ENCODE results near the gene RBBP8NL.

- TF ChIP-seq ETS1 (IDR thresholded peaks at IDR 0.05), result no peak
- no peak for TF ChIP-seq EZH2 (IDR thresholded peaks at IDR 0.05; ENCODE audit: low read depth, unreplicated experiment)
- TF ChIP-seq CTCF (conservative IDR thresholded peaks at IDR 0.05; ENCODE audit: low read depth in 2 of 2), result no peak
- TF ChIP-seq EZH2phosphoT487 (IDR thresholded peaks at IDR 0.05; ENCODE audit: unreplicated experiment), result no peak
- no peak for TF ChIP-seq ZNF462 (CRISPR knock-in tag; IDR thresholded peaks at IDR 0.05)
- no peak for TF ChIP-seq REST (IDR thresholded peaks at IDR 0.05; ENCODE audit: unreplicated experiment)
- no peak for TF ChIP-seq CREB1 (CRISPR knock-in tag; IDR thresholded peaks at IDR 0.05; ENCODE audit: low read depth)
- no peak for TF ChIP-seq POLR2AphosphoS5 (IDR thresholded peaks at IDR 0.05; ENCODE audit: low read depth)
- no peak for TF ChIP-seq ZNF114 (CRISPR knock-in tag; IDR thresholded peaks at IDR 0.05)
- no peak for TF ChIP-seq ZNF331 (CRISPR knock-in tag; IDR thresholded peaks at IDR 0.05; ENCODE audit: low read depth)
- TF ChIP-seq NANOG (IDR thresholded peaks at IDR 0.05; ENCODE audit: borderline replicate concordance), result no peak
- no peak for TF ChIP-seq JUNB (IDR thresholded peaks at IDR 0.05; ENCODE audit: unreplicated experiment)
- TF ChIP-seq STAT1 (IDR thresholded peaks at IDR 0.05; ENCODE audit: unreplicated experiment), result no peak
These were observed 46.0 kb downstream of the RBBP8NL start for GRCh38 chr20:62381202-62381797.

Measured in GM23338 (cell line).